HG03064 (cell line): ENCODE measurements around the gene BOLL.
A peak's percentile ranks its signal among the peaks of the same experiment; 100 is the strongest.
"Not testable (repeated sequence)": the region's sequence is repeated elsewhere in the genome, so short reads cannot be mapped to it uniquely, and the experiment has no call there.

Experiments used
- ATAC-seq: cut with Tn5 transposase; IDR thresholded peaks from one replicate; pipeline ENCODE4 v1.9.1; 2021; ENCODE audit warnings: low read depth; ENCODE audit not compliant: unreplicated experiment

BOLL gene

GRCh38 chr2:197707316-197708213, 77.6 kb downstream of the BOLL start:
- no peak for ATAC-seq

GRCh38 chr2:197706839-197707207, 78.3 kb downstream of the BOLL start:
- no peak for ATAC-seq

GRCh38 chr2:197705912-197706838, 78.9 kb downstream of the BOLL start:
- no peak for ATAC-seq

GRCh38 chr2:197705121-197705911, 79.8 kb downstream of the BOLL start, which contains the start of gene MARS2:
TSS of gene MARS2 (plus strand) at chr2:197705369. CDS start at chr2:197705406, 37 bp downstream.
- ATAC-seq, result peak; percentile 87

- peak; percentile 34 for ATAC-seq
These were observed 80.5 kb downstream of the BOLL start for GRCh38 chr2:197704434-197705120.

GRCh38 chr2:197700960-197701359, 84.2 kb downstream of the BOLL start:
- ATAC-seq, result no peak

- ATAC-seq, result not testable (repeated sequence)
These were observed 85.4 kb downstream of the BOLL start for GRCh38 chr2:197699724-197700123.

- not testable (repeated sequence) for ATAC-seq
These were observed 88.5 kb downstream of the BOLL start for GRCh38 chr2:197696571-197696970.

- not testable (repeated sequence) for ATAC-seq
These were observed 89.1 kb downstream of the BOLL start for GRCh38 chr2:197695971-197696370.

GRCh38 chr2:197695206-197695605, 89.9 kb downstream of the BOLL start:
- ATAC-seq, result not testable (repeated sequence)

GRCh38 chr2:197677483-197677882, 107.6 kb downstream of the BOLL start:
- no peak for ATAC-seq

GRCh38 chr2:197677056-197677455, 108.1 kb downstream of the BOLL start:
- ATAC-seq, result no peak
